Aorta (tissue), 5 donors: Measurements from ENCODE around the gene PHLDB2. TPM values are rescaled to one million over a fixed set of nuclear protein-coding genes. Genes with fewer than 3 reads are reported as not detected.

ENCODE experiments used
- ATAC-seq: fragments of 200-7000 bp; cut with Tn5 transposase; one replicate; pipeline ENCODE4 v1.9.1; 2022; ENCODE audit warnings: moderate library complexity; ENCODE audit not compliant: low FRiP score
- DNase-seq, 2 donors: peaks; one replicate each; pipeline ENCODE4 v3.0.0-alpha.2; 2020
- H3K27ac ChIP-seq, 2 donors: one replicate each; pipeline ENCODE4 v1.5.1; 2013; ENCODE audit warnings: low read length in 2 of 2, mild to moderate bottlenecking in 2 of 2, moderate library complexity in 2 of 2, control low read depth in 1 of 2, inconsistent platforms in 1 of 2, low read depth in 1 of 2
- H3K27me3 ChIP-seq, 2 donors: one replicate each; pipeline ENCODE4 v1.6.1; 2013; ENCODE audit warnings: control low read depth in 1 of 2, low read length in 1 of 2, mild to moderate bottlenecking in 1 of 2, moderate library complexity in 1 of 2; ENCODE audit not compliant: insufficient read depth in 2 of 2, control insufficient read depth in 1 of 2
- H3K36me3 ChIP-seq, 2 donors: one replicate each; pipeline ENCODE4 v1.6.1; 2013; ENCODE audit warnings: control low read depth in 1 of 2, low read length in 1 of 2, mild to moderate bottlenecking in 1 of 2; ENCODE audit not compliant: insufficient read depth in 2 of 2, control insufficient read depth in 1 of 2
- H3K4me1 ChIP-seq, 2 donors: one replicate each; pipeline ENCODE4 v1.6.1; 2013; ENCODE audit warnings: low read length in 2 of 2, control low read depth in 1 of 2, mild to moderate bottlenecking in 1 of 2, moderate library complexity in 1 of 2; ENCODE audit not compliant: insufficient read depth in 2 of 2, control insufficient read depth in 1 of 2
- H3K4me3 ChIP-seq, 2 donors: one replicate each; pipeline ENCODE4 v1.5.1; 2013; ENCODE audit warnings: low read length in 2 of 2, control low read depth in 1 of 2, mild to moderate bottlenecking in 1 of 2
- H3K9me3 ChIP-seq: one replicate; pipeline ENCODE4 v1.6.1; 2013; ENCODE audit warnings: mild to moderate bottlenecking, low read length; ENCODE audit not compliant: control insufficient read depth
- WGBS, 2 donors: extraction: QIAGEN DNeasy Blood & Tissue Kit; methylation state at CpG; one replicate each; pipeline ENCODE4 v1.1.7; 2013; 5-methylcytosine and 5-hydroxymethylcytosine counted together
- intact Hi-C, 2 donors: fragments of 100-400 bp; cut with DNase I; formaldehyde crosslinking; loops; one replicate each; pipeline versions ENCODE4 v1.14.2 to v1.15.0; 2022
- polyA plus RNA-seq, 2 donors: library from polyadenylated mRNA; stranded (reverse); fragments of 200-250 nt; gene quantifications; one replicate each; pipeline ENCODE4 v1.2.3, GENCODE V29; 2013
- total RNA-seq, 2 donors: library from RNA; stranded (reverse); fragmentation: NEBNext Ultra II Directional; extraction: Animal tissue kit (Norgen Biotek cat#: 25700); gene quantifications; one replicate each; pipeline ENCODE4 v1.2.1, GENCODE V29; 2021
- donor health status: healthy with polysubstance abuse.
- donor health status: Bipolar disorder and iron deficiency.
- donor health status: DM: no; HTN: no; CAD: no.
- donor health status: DM: no; HTN: no; CAD: no.
- donor health status: DM: yes; HTN: yes; CAD: no.

The PHLDB2 gene
- total and polyA plus RNA-seq, 4 donors, result 25.9 to 175 (median 112) TPM

GRCh38 chr3:111956449-111956848 lies 97.4 kb downstream of the PHLDB2 start:
- H3K9me3 ChIP-seq, result no peaks in the 10 kb centered on the region
- ATAC-seq, result no peak
- peaks cover 1 to 7% of the 10 kb centered on the region in 2 donors for H3K36me3 ChIP-seq

GRCh38 chr3:111956995-111957734 lies 98.1 kb downstream of the PHLDB2 start:
- no peak for DNase-seq
- intact Hi-C loops, result no loop called here

More at GRCh38 chr3:111956449-111956848, 97.4 kb downstream of the PHLDB2 start:
- H3K4me1 ChIP-seq, result no peaks in the 10 kb centered on the region
- 89 to 93% methylated on average over 3 of the region's 3 CpGs for WGBS, 2 donors
- H3K27me3 ChIP-seq, result no peaks in the 10 kb centered on the region
- DNase-seq, result no peak
- H3K4me3 ChIP-seq, result no peak overlapping the region
- H3K27ac ChIP-seq, result no peak overlapping the region
- intact Hi-C loops, result no loop called here

GRCh38 chr3:111961461-111962164 lies 102.5 kb downstream of the PHLDB2 start:
- DNase-seq (no peak), ATAC-seq (no peak)
- Histone ChIP-seq H3K9me3 (no peaks in the 10 kb centered on the region), H3K36me3 (peaks cover 0 to 1% of the 10 kb centered on the region in 2 donors), H3K27ac (no peak overlapping the region), H3K4me1 (no peaks in the 10 kb centered on the region), H3K4me3 (no peak overlapping the region), H3K27me3 (no peaks in the 10 kb centered on the region)
- WGBS, 2 donors, result 56 to 80% methylated on average over 3 of the region's 3 CpGs
- intact Hi-C loops, result no loop called here

More at GRCh38 chr3:111956995-111957734, 98.1 kb downstream of the PHLDB2 start:
- Histone ChIP-seq H3K27me3 (no peaks in the 10 kb centered on the region), H3K4me1 (no peaks in the 10 kb centered on the region), H3K27ac (no peak overlapping the region), H3K9me3 (no peaks in the 10 kb centered on the region), H3K4me3 (no peak overlapping the region), H3K36me3 (peaks cover 1 to 7% of the 10 kb centered on the region in 2 donors)
- ATAC-seq, result no peak
- WGBS, 2 donors, result 68 to 82% methylated on average over 4 of the region's 4 CpGs

GRCh38 chr3:111963424-111963823 lies 104.4 kb downstream of the PHLDB2 start:
- intact Hi-C loops, result loop anchor here in 1 of 2 donors (1.0 kb wide), 1 partner anchor 242 kb away; no protein-coding TSS in a partner anchor
- Histone ChIP-seq H3K27me3 (no peaks in the 10 kb centered on the region), H3K4me3 (no peak overlapping the region)

GRCh38 chr3:111965484-111965883 lies 106.4 kb downstream of the PHLDB2 start:
- intact Hi-C loops, result loop anchor here (5.0 kb wide), 2 partner anchors 103 to 248 kb away; no protein-coding TSS in a partner anchor
- Histone ChIP-seq H3K27ac (no peak overlapping the region), H3K4me3 (no peak overlapping the region), H3K36me3 (peaks cover 2 to 3% of the 10 kb centered on the region in 2 donors), H3K9me3 (no peaks in the 10 kb centered on the region), H3K27me3 (no peaks in the 10 kb centered on the region), H3K4me1 (peaks cover 0 to 2% of the 10 kb centered on the region in 2 donors)
- WGBS, 2 donors, result 85 to 90% methylated on average over 2 of the region's 2 CpGs
- DNase-seq (no peak), ATAC-seq (no peak)

More at GRCh38 chr3:111963424-111963823, 104.4 kb downstream of the PHLDB2 start:
- H3K4me1 ChIP-seq, result no peaks in the 10 kb centered on the region
- no peaks in the 10 kb centered on the region for H3K9me3 ChIP-seq
- ATAC-seq (no peak), DNase-seq (no peak)
- peaks cover 1 to 3% of the 10 kb centered on the region in 2 donors for H3K36me3 ChIP-seq
- H3K27ac ChIP-seq, result no peak overlapping the region
- 55 to 56% methylated on average over 1 of the region's 1 CpG for WGBS, 2 donors

- WGBS, 2 donors, result 19 to 28% methylated on average over 3 of the region's 3 CpGs
- Histone ChIP-seq H3K27me3 (no peaks in the 10 kb centered on the region), H3K27ac (no peak overlapping the region), H3K9me3 (no peaks in the 10 kb centered on the region), H3K36me3 (peaks cover 2 to 3% of the 10 kb centered on the region in 2 donors), H3K4me3 (no peak overlapping the region), H3K4me1 (peaks cover 0 to 2% of the 10 kb centered on the region in 2 donors)
- no peak for ATAC-seq
- DNase-seq, result no peak
- intact Hi-C loops, result loop anchor here (2.0 to 5.0 kb wide), 3 partner anchors 105 to 250 kb away; no protein-coding TSS in a partner anchor
Measured at GRCh38 chr3:111967068-111967467, 108.0 kb downstream of the PHLDB2 start.

GRCh38 chr3:111967651-111968274 lies 108.7 kb downstream of the PHLDB2 start:
- 2% methylated on average over 8 of the region's 8 CpGs for WGBS, 2 donors
- Histone ChIP-seq H3K27me3 (no peaks in the 10 kb centered on the region), H3K4me3 (no peak overlapping the region), H3K36me3 (peaks cover 2 to 3% of the 10 kb centered on the region in 2 donors), H3K27ac (no peak overlapping the region), H3K4me1 (peaks cover 0 to 2% of the 10 kb centered on the region in 2 donors), H3K9me3 (no peaks in the 10 kb centered on the region)
- ATAC-seq (peak; percentile 93), DNase-seq (peak; percentile 88 to 90)
- intact Hi-C loops, result loop anchor here (2.0 to 5.0 kb wide), 3 partner anchors 105 to 251 kb away; no protein-coding TSS in a partner anchor

GRCh38 chr3:111968319-111969054 lies 109.4 kb downstream of the PHLDB2 start:
- peaks cover 0 to 2% of the 10 kb centered on the region in 2 donors for H3K4me1 ChIP-seq
- H3K4me3 ChIP-seq, result no peak overlapping the region
- H3K36me3 ChIP-seq, result peaks cover 2 to 3% of the 10 kb centered on the region in 2 donors
- intact Hi-C loops, result loop anchor here (5.0 kb wide), 2 partner anchors 106 to 251 kb away; no protein-coding TSS in a partner anchor
- ATAC-seq, result no peak
- peak overlapping the region in 1 of 2 donors; percentile 14 for H3K27ac ChIP-seq
- 6 to 8% methylated on average over 5 of the region's 5 CpGs for WGBS, 2 donors
- H3K27me3 ChIP-seq, result no peaks in the 10 kb centered on the region
- H3K9me3 ChIP-seq, result no peaks in the 10 kb centered on the region
- no peak for DNase-seq
